GM12874 (cell line): ENCODE measurements around the gene GCNA.

ENCODE experiments used
- TF ChIP-seq, protein P1 (sequence below): IDR thresholded peaks from 2 replicates; pipeline ENCODE4 v1.5.1; 2011; ENCODE audit warnings: low read depth, mild to moderate bottlenecking, control low read depth, low read length, moderate library complexity; ENCODE audit not compliant: insufficient read depth

The GCNA gene

DNA sequence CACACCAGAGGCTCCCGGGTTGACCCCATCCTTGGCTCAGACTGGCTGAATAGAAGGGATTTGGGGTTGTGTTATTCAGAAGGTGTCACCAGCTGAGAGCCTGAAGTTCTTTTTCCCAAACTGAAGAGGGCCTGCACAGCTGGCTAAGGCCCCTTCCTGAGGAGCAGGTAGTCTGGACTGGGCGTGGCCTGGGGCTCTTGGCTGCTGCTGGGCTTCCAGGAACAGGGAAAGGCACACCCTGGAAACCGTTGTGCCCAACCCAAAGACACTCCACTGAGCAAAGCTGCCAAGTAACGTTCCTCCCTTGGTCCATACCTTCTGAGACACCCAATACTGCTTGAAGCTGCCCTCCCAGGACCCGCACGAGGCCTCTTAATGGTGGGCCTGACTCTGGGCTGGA is 48.3 kb downstream of the GCNA start:
- TF ChIP-seq, protein P1, sequence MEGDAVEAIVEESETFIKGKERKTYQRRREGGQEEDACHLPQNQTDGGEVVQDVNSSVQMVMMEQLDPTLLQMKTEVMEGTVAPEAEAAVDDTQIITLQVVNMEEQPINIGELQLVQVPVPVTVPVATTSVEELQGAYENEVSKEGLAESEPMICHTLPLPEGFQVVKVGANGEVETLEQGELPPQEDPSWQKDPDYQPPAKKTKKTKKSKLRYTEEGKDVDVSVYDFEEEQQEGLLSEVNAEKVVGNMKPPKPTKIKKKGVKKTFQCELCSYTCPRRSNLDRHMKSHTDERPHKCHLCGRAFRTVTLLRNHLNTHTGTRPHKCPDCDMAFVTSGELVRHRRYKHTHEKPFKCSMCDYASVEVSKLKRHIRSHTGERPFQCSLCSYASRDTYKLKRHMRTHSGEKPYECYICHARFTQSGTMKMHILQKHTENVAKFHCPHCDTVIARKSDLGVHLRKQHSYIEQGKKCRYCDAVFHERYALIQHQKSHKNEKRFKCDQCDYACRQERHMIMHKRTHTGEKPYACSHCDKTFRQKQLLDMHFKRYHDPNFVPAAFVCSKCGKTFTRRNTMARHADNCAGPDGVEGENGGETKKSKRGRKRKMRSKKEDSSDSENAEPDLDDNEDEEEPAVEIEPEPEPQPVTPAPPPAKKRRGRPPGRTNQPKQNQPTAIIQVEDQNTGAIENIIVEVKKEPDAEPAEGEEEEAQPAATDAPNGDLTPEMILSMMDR: no peak

DNA sequence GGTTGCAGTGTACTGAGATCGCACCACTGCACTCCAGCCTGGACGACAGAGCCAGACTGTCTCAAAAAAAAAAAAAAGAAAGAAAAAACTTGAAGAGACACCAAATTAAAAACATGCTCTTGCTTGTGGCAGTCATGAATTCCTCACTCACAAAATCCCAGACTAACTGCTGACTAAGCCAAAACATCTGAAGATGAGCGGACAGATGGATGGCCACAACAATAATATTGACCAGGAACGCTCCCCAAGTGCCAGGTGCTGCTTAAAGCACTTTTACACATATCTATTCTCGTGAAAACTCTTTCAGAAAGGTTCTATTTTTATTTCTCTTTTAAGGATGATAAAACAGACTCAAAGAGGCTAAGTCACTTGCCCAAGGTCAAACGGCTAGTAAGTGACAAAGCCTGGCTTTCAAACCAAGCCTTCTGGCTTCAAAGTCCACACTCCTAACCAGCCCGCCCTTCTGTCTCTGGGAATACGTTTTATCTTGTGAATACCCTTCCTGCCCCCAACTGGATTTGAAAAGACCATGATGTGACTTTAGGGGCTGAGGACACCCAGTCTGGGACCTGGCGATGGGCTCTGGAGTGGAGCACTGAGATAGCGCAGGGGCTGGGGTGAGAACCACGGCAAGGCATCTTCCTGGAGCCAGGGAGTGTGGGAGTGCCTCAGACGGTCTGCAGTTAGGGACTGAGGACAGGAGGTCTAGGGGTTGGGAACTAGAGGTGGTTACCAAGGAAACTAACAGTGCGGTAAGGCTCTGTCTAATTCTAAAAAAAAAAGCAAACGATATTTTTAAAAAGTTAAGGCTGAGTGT is 49.6 kb downstream of the GCNA start:
- TF ChIP-seq, protein P1: no peak

DNA sequence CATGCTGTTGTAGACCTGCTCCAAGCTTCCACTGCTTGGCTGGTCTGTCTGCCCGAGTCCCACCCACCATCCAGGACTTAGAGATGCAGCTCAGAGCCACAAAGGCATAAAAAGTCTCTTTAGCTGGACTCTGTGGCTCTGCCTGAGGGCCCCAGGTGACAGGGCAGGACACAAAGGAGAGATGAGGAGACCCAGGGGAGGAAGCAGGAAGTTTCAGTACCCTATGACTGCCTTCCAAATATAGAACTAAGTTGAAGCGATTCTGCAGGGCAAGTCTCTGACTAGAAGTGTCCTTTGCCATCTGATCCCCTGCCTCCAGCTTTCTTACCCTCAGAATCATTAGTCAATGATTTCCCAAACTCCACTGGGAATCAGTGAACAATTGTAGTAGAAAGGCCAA is 51.2 kb downstream of the GCNA start:
- TF ChIP-seq, protein P1: no peak

DNA sequence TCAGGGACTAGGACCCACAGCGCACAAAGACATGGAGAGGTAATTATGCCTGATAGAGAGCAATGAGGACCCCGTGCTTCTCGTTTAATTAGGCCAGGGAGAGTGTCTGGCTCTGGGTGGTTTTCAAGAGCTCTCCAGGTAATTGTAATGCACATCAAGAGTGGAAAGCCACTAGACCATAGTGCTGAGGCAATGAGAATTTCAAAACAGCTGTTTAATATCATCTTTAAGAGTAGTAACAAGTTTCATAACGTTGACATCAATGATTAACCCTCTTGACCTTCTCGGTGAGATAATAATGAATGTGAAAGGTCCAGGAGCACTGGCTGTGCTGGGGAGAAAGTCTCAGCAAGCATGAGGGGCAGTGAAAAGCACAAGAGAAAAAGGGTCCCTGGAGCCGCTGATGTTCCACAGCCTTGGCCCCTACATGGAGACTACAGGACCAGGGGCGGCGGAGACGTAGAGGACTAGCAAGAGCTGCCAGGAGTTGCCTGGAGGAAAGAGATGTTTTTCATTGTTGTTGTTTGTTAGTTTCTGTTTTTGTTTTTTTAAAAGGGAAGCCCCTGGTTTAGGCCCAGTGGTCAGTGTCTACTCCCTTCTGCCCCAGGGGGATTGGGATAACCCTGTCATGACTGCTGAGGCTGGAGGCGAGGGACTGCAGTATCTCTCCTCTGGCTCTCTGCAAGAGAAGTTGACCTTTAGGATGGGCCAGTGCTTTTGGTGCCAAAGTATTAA is 54.9 kb downstream of the GCNA start:
- TF ChIP-seq, protein P1: no peak

DNA sequence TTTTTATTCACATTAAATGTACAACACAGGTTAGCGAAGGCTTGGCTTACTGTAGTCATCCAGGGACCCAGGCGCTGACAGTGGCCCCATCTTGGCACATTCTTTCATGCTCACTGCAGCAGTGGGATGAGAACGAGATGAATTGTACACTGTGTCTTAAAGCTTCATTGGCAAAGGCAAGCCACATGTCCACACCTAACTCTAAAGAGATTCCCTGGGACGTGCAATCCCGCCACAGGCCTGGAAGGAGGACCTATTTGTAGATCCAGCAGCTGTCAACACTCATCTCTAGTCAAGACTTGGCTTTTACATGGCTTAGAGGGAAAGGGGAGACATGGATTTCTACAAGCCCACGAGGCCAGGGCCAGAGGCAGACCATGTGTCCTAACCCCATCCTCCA is 56.1 kb downstream of the GCNA start:
- TF ChIP-seq, protein P1: no peak

DNA sequence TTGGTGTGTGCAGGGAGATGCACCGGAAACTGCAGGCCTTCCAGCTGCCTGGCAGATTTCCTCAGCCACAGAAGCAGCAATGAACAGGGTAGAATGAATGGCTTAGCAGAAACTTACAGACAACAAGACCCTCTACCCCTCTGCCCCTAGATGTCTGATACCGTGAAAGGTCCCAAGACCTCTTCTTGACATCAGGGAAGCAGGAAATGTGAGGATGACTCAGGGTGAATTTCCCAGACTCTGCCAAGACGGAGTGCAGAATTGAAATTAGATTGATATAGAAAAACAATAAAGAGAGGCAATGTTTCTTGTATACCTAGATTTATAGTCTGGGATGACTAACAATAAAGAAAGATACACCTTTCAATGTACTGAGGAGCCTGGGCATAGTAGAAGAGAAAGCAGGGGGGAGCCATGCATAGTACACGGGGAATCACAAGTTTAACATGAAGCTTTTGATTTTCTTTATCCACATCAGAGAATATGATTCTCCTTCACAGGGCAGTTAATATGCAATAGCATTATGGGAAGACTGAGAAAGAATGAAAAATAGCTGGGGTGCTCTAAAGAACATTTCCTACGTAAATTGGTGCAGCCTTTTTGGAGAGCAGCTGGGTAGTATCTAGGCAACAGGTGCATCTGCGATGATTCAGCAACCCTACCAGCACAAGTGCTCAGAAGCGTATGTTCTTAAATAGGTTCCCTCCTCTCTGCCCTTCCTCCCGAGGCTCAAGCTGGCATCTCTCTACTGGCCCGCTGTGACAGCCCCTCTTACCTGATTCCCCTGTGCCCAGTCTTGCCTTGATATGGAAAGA is 58.4 kb downstream of the GCNA start:
- TF ChIP-seq, protein P1: no peak

DNA sequence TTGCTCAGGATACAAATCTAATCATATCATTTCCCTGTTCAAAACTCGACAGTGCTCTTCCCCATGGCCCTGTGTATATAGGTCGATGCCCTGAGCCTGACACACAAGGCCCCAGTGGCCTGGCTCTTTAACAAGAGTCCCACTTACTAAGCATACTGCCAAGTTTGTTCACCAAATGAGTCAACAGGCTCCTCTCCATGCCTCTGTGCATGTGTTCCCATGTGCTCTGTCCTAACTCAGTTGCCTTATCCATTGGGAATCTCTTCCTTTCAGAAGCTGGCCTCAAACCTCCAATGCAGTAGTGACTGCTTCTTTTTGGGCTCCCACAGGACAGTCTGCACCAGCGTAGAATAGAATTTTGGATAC is 59.0 kb downstream of the GCNA start:
- TF ChIP-seq, protein P1: no peak
